DLD1 (cell line): ENCODE results near the gene BCAT1.
"Not testable (repeated sequence)": the region's sequence is repeated elsewhere in the genome, so short reads cannot be mapped to it uniquely, and the experiment has no call there.

Experiments used
- in situ Hi-C: cut with HindIII; loops from 2 replicates; pipeline ENCODE4 v1.10.0; 2017; ENCODE audit warnings: low sequenced_read_pairs

BCAT1 gene

GRCh38 chr12:24960222-24960855, 11.4 kb upstream of the BCAT1 start:
- in situ Hi-C loops = no loop called here

GRCh38 chr12:24956351-24956750, 7.5 kb upstream of the BCAT1 start:
- in situ Hi-C loops = not testable (repeated sequence)

- in situ Hi-C loops = no loop called here
Observed at GRCh38 chr12:24955853-24956252, 7.0 kb upstream of the BCAT1 start.

- in situ Hi-C loops = no loop called here
Observed at GRCh38 chr12:24955389-24955788, 6.5 kb upstream of the BCAT1 start.

GRCh38 chr12:24954261-24954660, 5.4 kb upstream of the BCAT1 start:
- in situ Hi-C loops = loop anchor here (5.0 kb wide), 1 partner anchor 198 kb away; no protein-coding TSS in a partner anchor

- in situ Hi-C loops = loop anchor here (5.0 kb wide), 1 partner anchor 200 kb away; no protein-coding TSS in a partner anchor
Observed at GRCh38 chr12:24952389-24952788, 3.5 kb upstream of the BCAT1 start.

GRCh38 chr12:24950231-24950834, 1.4 kb upstream of the BCAT1 start:
- in situ Hi-C loops = loop anchor here (5.0 kb wide), 1 partner anchor 202 kb away; no protein-coding TSS in a partner anchor

- in situ Hi-C loops = no loop called here
Observed at GRCh38 chr12:24948420-24948756, 513 bp downstream of the BCAT1 start.

- in situ Hi-C loops = no loop called here
Observed at GRCh38 chr12:24947541-24948419, 1.1 kb downstream of the BCAT1 start.

- in situ Hi-C loops = no loop called here
Observed at GRCh38 chr12:24945845-24946244, 3.1 kb downstream of the BCAT1 start.

- in situ Hi-C loops = no loop called here
Observed at GRCh38 chr12:24945039-24945438, 3.9 kb downstream of the BCAT1 start.

- in situ Hi-C loops = no loop called here
Observed at GRCh38 chr12:24944601-24944975, 4.3 kb downstream of the BCAT1 start.

GRCh38 chr12:24943947-24944600, 4.8 kb downstream of the BCAT1 start:
- in situ Hi-C loops = no loop called here

GRCh38 chr12:24940157-24940556, 8.7 kb downstream of the BCAT1 start:
- in situ Hi-C loops = no loop called here

- in situ Hi-C loops = not testable (repeated sequence)
Observed at GRCh38 chr12:24939551-24939950, 9.3 kb downstream of the BCAT1 start.

GRCh38 chr12:24938341-24938740, 10.6 kb downstream of the BCAT1 start:
- in situ Hi-C loops = no loop called here

GRCh38 chr12:24937553-24938244, 11.2 kb downstream of the BCAT1 start:
- in situ Hi-C loops = no loop called here

GRCh38 chr12:24933694-24934407, 15.1 kb downstream of the BCAT1 start:
- in situ Hi-C loops = no loop called here

- in situ Hi-C loops = no loop called here
Observed at GRCh38 chr12:24931666-24932405, 17.1 kb downstream of the BCAT1 start.
